HAP-1 (cell line): ENCODE results near the gene ITGA3.

Experiments used
- DNase-seq, 2 experiments: peaks; one replicate each; pipeline ENCODE4 v3.0.0-alpha.2; 2016 to 2020; ENCODE audit warnings: low spot score in 2 of 2
- H3K27me3 ChIP-seq: fragments of 250-450 bp; sonication (Bioruptor Pico); 2 replicates; pipeline ENCODE4 v1.5.1; 2020; ENCODE audit warnings: low read depth, mild to moderate bottlenecking, moderate library complexity
- H3K36me3 ChIP-seq: fragments of 250-450 bp; sonication (Bioruptor Pico); replicated peaks from 2 replicates; pipeline ENCODE4 v1.5.1; 2020; ENCODE audit warnings: mild to moderate bottlenecking
- H3K4me1 ChIP-seq: fragments of 250-450 bp; sonication (Bioruptor Pico); 2 replicates; pipeline ENCODE4 v1.5.1; 2020; ENCODE audit warnings: mild to moderate bottlenecking
- H3K4me3 ChIP-seq: fragments of 250-450 bp; sonication (Bioruptor Pico); 2 replicates; pipeline ENCODE4 v1.5.1; 2020; ENCODE audit warnings: mild to moderate bottlenecking, moderate library complexity
- H3K9me3 ChIP-seq: fragments of 250-450 bp; sonication (Bioruptor Pico); 2 replicates; pipeline ENCODE4 v1.5.1; 2020; ENCODE audit warnings: mild to moderate bottlenecking, moderate library complexity
- in situ Hi-C: fragments of 300-500 bp; cut with MboI; formaldehyde crosslinking; loops from 3 replicates; pipeline ENCODE4 v1.14.3; 2020; ENCODE audit warnings: low sequenced_read_pairs, inconsistent platforms, mixed read lengths

The ITGA3 gene

GRCh38 chr17:50093246-50093645, 37.3 kb downstream of the ITGA3 start:
- in situ Hi-C loops, result loop anchor here (5.0 kb wide), 1 partner anchor 199 kb away; no protein-coding TSS in a partner anchor

GRCh38 chr17:50093807-50094206, 37.9 kb downstream of the ITGA3 start:
- Histone ChIP-seq H3K4me3 (no peak overlapping the region), H3K9me3 (no peaks in the 10 kb centered on the region), H3K36me3 (no peaks in the 10 kb centered on the region), H3K4me1 (peaks cover 15% of the 10 kb centered on the region), H3K27me3 (no peaks in the 10 kb centered on the region)
- in situ Hi-C loops, result loop anchor here (5.0 kb wide), 1 partner anchor 198 kb away; no protein-coding TSS in a partner anchor
- DNase-seq, result no peak

More at GRCh38 chr17:50093246-50093645, 37.3 kb downstream of the ITGA3 start:
- no peaks in the 10 kb centered on the region for H3K9me3 ChIP-seq
- no peaks in the 10 kb centered on the region for H3K27me3 ChIP-seq
- H3K36me3 ChIP-seq, result no peaks in the 10 kb centered on the region
- H3K4me1 ChIP-seq, result peaks cover 15% of the 10 kb centered on the region
- no peak overlapping the region for H3K4me3 ChIP-seq
- no peak for DNase-seq

GRCh38 chr17:50094243-50094752, 38.4 kb downstream of the ITGA3 start:
- in situ Hi-C loops, result loop anchor here (5.0 kb wide), 1 partner anchor 198 kb away; no protein-coding TSS in a partner anchor
- Histone ChIP-seq H3K9me3 (no peaks in the 10 kb centered on the region), H3K4me1 (peaks cover 15% of the 10 kb centered on the region)

DNA sequence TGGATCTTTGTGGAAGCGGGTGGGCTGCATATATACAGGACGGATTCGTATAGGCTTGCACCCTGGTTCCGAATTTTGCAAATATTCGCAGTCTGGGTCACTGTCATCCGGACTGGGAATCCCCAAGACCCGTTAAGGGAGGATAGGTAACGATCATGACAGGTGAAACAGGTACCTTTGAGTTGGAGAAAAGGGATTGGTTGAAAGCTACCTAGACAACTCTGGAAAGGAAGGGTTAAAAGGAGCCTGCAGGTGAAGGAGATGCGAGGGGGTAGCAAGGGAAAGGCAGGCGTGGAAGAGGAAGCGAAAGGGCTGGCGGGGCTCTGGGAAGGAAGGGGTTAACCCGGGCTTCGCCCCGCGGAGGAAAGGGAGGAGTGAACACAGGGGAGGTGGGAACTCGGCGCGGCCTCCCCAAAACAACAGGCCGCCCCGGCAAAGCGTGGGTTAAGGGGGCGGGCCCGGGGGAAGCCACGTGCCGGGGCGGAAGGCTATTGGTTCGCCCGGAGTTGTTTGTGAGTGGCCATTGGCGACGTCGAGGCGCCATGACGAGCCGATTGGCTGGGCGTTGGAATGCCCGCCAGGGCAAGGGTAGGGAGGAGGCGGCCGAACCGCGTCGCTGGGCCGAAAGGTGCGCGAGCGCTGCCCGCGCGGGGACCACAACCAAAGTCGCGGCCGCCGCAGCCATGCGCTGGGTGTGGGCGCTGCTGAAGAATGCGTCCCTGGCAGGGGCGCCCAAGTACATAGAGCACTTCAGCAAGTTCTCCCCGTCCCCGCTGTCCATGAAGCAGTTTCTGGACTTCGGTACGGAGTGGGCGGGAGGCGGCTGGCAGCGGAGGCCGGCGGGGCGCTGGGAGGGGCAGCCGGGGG, 39.1 kb downstream of the ITGA3 start, which contains the start of gene PDK2:
PDK2 (plus strand) TSS at position 599 of the 867 bp plus-strand sequence; CDS start at position 684, 85 bp downstream.
- Histone ChIP-seq H3K4me3 (peak within 1 kb of the TSS; percentile 62), H3K27me3 (no peaks in the 10 kb centered on the region), H3K36me3 (no peaks in the 10 kb centered on the region), H3K4me1 (peaks cover 15% of the 10 kb centered on the region), H3K9me3 (no peaks in the 10 kb centered on the region)
- peak; percentile 90 to 95 for DNase-seq
- in situ Hi-C loops, result loop anchor here (5.0 kb wide), 1 partner anchor 197 kb away; no protein-coding TSS in a partner anchor

More at GRCh38 chr17:50094243-50094752, 38.4 kb downstream of the ITGA3 start:
- no peaks in the 10 kb centered on the region for H3K36me3 ChIP-seq
- no peaks in the 10 kb centered on the region for H3K27me3 ChIP-seq
- H3K4me3 ChIP-seq, result peak overlapping the region; percentile 62
- DNase-seq, result peak; percentile 77 to 95

- H3K4me1 ChIP-seq, result peaks cover 15% of the 10 kb centered on the region
- peak in 1 of 2 experiments; percentile 28 for DNase-seq
- peak overlapping the region; percentile 62 for H3K4me3 ChIP-seq
- no peaks in the 10 kb centered on the region for H3K36me3 ChIP-seq
- no peaks in the 10 kb centered on the region for H3K27me3 ChIP-seq
- no peaks in the 10 kb centered on the region for H3K9me3 ChIP-seq
- in situ Hi-C loops, result no loop called here
Observed at GRCh38 chr17:50095626-50096037, 39.7 kb downstream of the ITGA3 start.

GRCh38 chr17:50096092-50096491, 40.2 kb downstream of the ITGA3 start:
- in situ Hi-C loops, result no loop called here
- Histone ChIP-seq H3K27me3 (no peaks in the 10 kb centered on the region), H3K36me3 (no peaks in the 10 kb centered on the region), H3K4me3 (peak overlapping the region; percentile 62), H3K9me3 (no peaks in the 10 kb centered on the region), H3K4me1 (peaks cover 15% of the 10 kb centered on the region)
- no peak for DNase-seq

- Histone ChIP-seq H3K4me3 (no peak overlapping the region), H3K27me3 (no peaks in the 10 kb centered on the region), H3K9me3 (no peaks in the 10 kb centered on the region), H3K36me3 (no peaks in the 10 kb centered on the region), H3K4me1 (peaks cover 15% of the 10 kb centered on the region)
- in situ Hi-C loops, result no loop called here
- DNase-seq, result no peak
Observed at GRCh38 chr17:50096758-50097157, 40.8 kb downstream of the ITGA3 start.

DNA sequence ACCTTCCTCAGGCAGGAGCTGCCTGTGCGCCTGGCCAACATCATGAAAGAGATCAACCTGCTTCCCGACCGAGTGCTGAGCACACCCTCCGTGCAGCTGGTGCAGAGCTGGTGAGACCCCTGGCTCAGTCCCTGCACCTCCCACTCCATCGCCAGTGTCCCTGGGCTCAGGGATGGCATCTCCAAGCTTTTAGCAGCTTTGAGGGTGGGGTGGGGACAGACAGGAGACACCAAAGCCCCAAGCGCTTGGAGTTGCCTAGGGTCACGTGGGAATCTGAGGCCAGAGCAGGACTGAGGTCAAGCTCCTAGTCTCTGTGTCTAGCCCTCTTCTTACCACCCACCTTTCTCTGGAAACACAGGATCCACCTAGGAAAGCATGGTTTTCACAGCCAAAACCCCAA, 41.5 kb downstream of the ITGA3 start:
- no peak for DNase-seq
- Histone ChIP-seq H3K9me3 (no peaks in the 10 kb centered on the region), H3K27me3 (no peaks in the 10 kb centered on the region), H3K4me3 (no peak overlapping the region), H3K4me1 (peaks cover 15% of the 10 kb centered on the region), H3K36me3 (no peaks in the 10 kb centered on the region)
- in situ Hi-C loops, result no loop called here

GRCh38 chr17:50097926-50098325, 42.0 kb downstream of the ITGA3 start:
- Histone ChIP-seq H3K9me3 (no peaks in the 10 kb centered on the region), H3K27me3 (no peaks in the 10 kb centered on the region), H3K4me3 (no peak overlapping the region), H3K4me1 (peaks cover 15% of the 10 kb centered on the region), H3K36me3 (no peaks in the 10 kb centered on the region)
- in situ Hi-C loops, result no loop called here
- no peak for DNase-seq

DNA sequence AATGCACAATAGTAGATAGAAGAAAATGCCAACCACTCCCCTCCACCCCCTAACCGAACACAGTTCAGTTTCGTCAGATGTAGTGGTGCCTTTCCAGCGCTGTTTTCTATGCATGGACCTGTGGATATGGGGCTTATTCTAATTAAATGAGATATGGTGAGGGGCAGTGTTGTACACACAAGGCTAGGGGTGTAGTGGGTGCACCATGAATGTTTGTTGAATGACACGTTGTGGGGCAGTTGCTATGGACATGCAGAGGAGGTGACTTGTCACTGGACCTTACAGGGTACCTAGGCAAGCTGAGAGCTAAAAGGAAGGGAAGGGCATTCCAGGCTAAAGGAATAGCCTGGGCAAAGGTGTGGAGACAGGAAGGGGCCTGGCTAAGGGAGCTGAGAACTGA, 42.7 kb downstream of the ITGA3 start:
- in situ Hi-C loops, result no loop called here
- no peaks in the 10 kb centered on the region for H3K36me3 ChIP-seq
- no peak overlapping the region for H3K4me3 ChIP-seq
- no peaks in the 10 kb centered on the region for H3K9me3 ChIP-seq
- peaks cover 15% of the 10 kb centered on the region for H3K4me1 ChIP-seq
- no peak for DNase-seq
- H3K27me3 ChIP-seq, result no peaks in the 10 kb centered on the region

- Histone ChIP-seq H3K36me3 (no peaks in the 10 kb centered on the region), H3K4me1 (peaks cover 14% of the 10 kb centered on the region), H3K27me3 (no peaks in the 10 kb centered on the region), H3K4me3 (no peak overlapping the region), H3K9me3 (no peaks in the 10 kb centered on the region)
- DNase-seq, result no peak
- in situ Hi-C loops, result no loop called here
Observed at GRCh38 chr17:50099003-50099402, 43.1 kb downstream of the ITGA3 start.

- H3K27me3 ChIP-seq, result no peaks in the 10 kb centered on the region
- H3K9me3 ChIP-seq, result no peaks in the 10 kb centered on the region
- peaks cover 6% of the 10 kb centered on the region for H3K4me1 ChIP-seq
- in situ Hi-C loops, result no loop called here
- no peaks in the 10 kb centered on the region for H3K36me3 ChIP-seq
- H3K4me3 ChIP-seq, result no peak overlapping the region
- DNase-seq, result no peak
Observed at GRCh38 chr17:50100480-50100883, 44.6 kb downstream of the ITGA3 start.

DNA sequence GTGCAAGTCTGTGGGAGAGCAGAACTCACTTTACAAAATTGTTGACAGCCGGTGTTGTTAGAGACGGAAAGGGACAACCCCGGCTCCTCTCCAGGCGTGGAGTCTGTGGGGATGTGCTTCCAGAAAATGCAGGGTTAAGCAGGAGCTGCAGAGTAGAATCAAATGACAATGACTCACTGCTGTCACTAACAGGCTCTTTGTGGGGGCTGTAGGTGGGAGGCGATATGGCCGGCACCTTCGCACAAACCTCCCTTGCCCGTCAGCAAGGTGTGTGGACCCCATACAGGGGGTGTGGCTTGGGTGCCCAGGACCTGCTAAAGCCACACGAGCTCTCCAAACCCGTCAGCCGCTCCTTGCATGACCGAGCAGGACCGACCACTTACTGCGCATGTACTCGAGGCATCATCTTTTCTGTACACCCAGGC, 45.0 kb downstream of the ITGA3 start:
- Histone ChIP-seq H3K27me3 (no peaks in the 10 kb centered on the region), H3K4me3 (no peak overlapping the region), H3K9me3 (no peaks in the 10 kb centered on the region), H3K36me3 (no peaks in the 10 kb centered on the region), H3K4me1 (peaks cover 1% of the 10 kb centered on the region)
- no peak for DNase-seq
- in situ Hi-C loops, result no loop called here
